Suprapubic skin (tissue), 4 donors: Measurements from ENCODE around the gene GPR82.

Experiments used
- CTCF ChIP-seq, 2 donors: fragments of 200-600 bp in 1 of 2; fragments of 450-650 bp in 1 of 2; sonication (generic) in 1 of 2; IDR thresholded peaks; one replicate each; pipeline ENCODE4 v1.5.1; 2016 to 2019; ENCODE audit warnings: antibody characterized with exemption in 2 of 2, mild to moderate bottlenecking in 1 of 2, moderate library complexity in 1 of 2
- EP300 ChIP-seq: sonication (generic); formaldehyde crosslinking; IDR thresholded peaks from one replicate; pipeline ENCODE4 v1.6.1; 2017; ENCODE audit warnings: antibody characterized with exemption
- POLR2A ChIP-seq, 2 donors: fragments of 450-650 bp; IDR thresholded peaks; one replicate each; pipeline ENCODE4 v1.6.1; 2017; ENCODE audit warnings: antibody characterized with exemption in 2 of 2, mild to moderate bottlenecking in 2 of 2, moderate library complexity in 2 of 2
- POLR2AphosphoS5 ChIP-seq, 3 donors: sonication (generic); formaldehyde crosslinking; IDR thresholded peaks; one replicate each; pipeline ENCODE4 v1.6.1; 2017; ENCODE audit warnings: antibody characterized with exemption in 3 of 3

GRCh38 chrX:41688835-41689234 lies 35.1 kb upstream of the GPR82 start, which contains the start of gene GPR34:
- no peak for TF ChIP-seq CTCF (IDR thresholded peaks at IDR 0.05)
- no peak for TF ChIP-seq POLR2AphosphoS5 (IDR thresholded peaks at IDR 0.05)
- TF ChIP-seq POLR2A (IDR thresholded peaks at IDR 0.05): no peak
- TF ChIP-seq EP300: no peak
